HepG2 (cell line): ENCODE results near the gene NUB1. TPM values are rescaled to one million over a fixed set of nuclear protein-coding genes. Genes with fewer than 3 reads are reported as not detected.
A peak's percentile ranks its signal among the peaks of the same experiment; 100 is the strongest.

Experiments
- MTF2 ChIP-seq: sonication (generic); formaldehyde crosslinking; IDR thresholded peaks from 2 replicates; pipeline ENCODE4 v1.5.0; 2020; ENCODE audit warnings: missing genetic modification reagents, borderline replicate concordance
- PLRG1 ChIP-seq: fragments of 450-650 bp; conservative IDR thresholded peaks from 2 replicates; pipeline ENCODE4 v1.6.1; 2016
- ZNF563 ChIP-seq: sonication (generic); formaldehyde crosslinking; IDR thresholded peaks from 2 replicates; pipeline ENCODE4 v1.8.0; 2022; ENCODE audit warnings: mild to moderate bottlenecking, moderate library complexity, missing genetic modification reagents
- polyA plus RNA-seq, 8 experiments: library from polyadenylated mRNA; depleted of rRNA in 3 of 8; stranded (reverse) in 7 of 8; unstranded in 1 of 8; fragments of >200 nt; fragmentation: Illumina TruSeq in 4 of 8; extraction: Trizol in 4 of 8; gene quantifications; 2 replicates each; pipeline versions ENCODE4 v1.2.1 to v1.2.3, GENCODE V29; 2011 to 2016; ENCODE audit warnings: low read depth in 4 of 8, missing spikeins in 1 of 8, mixed read lengths in 1 of 8; ENCODE audit not compliant: insufficient read depth in 1 of 8
- total RNA-seq, 5 experiments: library from RNA; depleted of rRNA; stranded (reverse); fragments of >200 nt; fragmentation: Illumina TruSeq; extraction: Trizol; gene quantifications; 2 replicates each; pipeline ENCODE4 v1.2.3, GENCODE V29; 2016; ENCODE audit warnings: low read depth in 1 of 5
- TF ChIP-seq, protein P1 (sequence below): sonication (generic); formaldehyde crosslinking; IDR thresholded peaks from 2 replicates; pipeline ENCODE4 v1.5.1; 2020; ENCODE audit warnings: missing genetic modification reagents, mild to moderate bottlenecking, borderline replicate concordance
- TF ChIP-seq, protein P2 (sequence below): sonication (generic); formaldehyde crosslinking; IDR thresholded peaks from 2 replicates; pipeline ENCODE4 v1.5.0; 2020; ENCODE audit warnings: mild to moderate bottlenecking, missing genetic modification reagents, borderline replicate concordance

Gene NUB1
- total and polyA plus RNA-seq, 2 of the 13 experiments (the other 11 are each of a cell fraction or from before 2014, with no cell fraction given) = 27.1 to 37.0 TPM

DNA sequence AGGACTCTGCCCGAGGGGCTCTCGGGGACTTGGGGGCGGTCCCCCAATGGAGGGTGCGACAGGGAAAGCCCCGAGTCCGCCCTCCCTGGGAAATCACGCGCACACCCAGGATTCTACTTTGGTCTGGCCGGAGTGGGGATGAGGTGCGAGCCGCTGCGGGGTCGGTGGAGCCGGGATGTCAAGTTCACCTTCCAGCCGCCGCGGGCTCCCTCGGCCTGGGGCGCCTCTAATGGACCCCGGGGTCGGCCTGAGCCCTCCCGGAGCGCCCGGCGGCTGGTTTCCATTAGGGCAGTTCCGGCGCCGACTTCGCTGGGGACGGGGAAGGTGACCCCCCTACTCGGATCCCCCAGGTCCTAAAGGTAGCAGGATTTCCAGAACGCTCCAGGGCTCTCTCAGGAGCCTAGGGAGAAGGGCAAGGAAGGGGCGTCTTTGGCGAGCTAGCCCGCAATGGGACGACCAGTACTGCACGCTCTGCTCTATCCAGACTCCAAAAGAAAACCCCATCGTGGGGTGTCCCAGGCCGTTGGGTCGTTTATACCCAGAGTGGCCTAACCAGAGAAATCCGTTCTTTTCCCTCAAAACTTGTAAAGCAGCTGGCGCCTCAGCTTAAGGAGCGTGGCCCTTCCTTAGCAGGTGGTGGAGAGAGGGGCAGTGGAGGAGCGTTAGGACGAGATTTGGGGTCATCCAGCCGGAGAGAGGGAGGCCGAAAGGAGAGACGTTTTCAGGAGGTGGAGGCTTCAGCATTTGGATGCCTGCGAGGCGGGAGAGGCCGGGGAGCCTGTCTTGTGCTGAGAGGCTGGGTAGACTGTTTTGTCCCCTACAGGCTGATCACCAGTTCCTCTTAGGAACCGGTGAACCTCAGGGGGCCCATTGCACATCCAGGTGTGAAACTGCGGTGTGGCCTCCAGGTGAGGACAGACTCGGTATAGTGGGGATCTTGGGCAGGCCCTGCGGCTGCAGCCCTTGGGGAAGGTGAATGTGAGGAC, 69.1 kb downstream of the NUB1 start (continued):
- TF ChIP-seq ZNF563 (CRISPR knock-in tag) (0 out of 2 replicates have a peak, but pooled peaks have one; percentile 26), MTF2 (CRISPR knock-in tag) (0 out of 2 replicates have a peak, but pooled peaks have one; percentile 22), PLRG1 (no peak)
- TF ChIP-seq, protein P1, sequence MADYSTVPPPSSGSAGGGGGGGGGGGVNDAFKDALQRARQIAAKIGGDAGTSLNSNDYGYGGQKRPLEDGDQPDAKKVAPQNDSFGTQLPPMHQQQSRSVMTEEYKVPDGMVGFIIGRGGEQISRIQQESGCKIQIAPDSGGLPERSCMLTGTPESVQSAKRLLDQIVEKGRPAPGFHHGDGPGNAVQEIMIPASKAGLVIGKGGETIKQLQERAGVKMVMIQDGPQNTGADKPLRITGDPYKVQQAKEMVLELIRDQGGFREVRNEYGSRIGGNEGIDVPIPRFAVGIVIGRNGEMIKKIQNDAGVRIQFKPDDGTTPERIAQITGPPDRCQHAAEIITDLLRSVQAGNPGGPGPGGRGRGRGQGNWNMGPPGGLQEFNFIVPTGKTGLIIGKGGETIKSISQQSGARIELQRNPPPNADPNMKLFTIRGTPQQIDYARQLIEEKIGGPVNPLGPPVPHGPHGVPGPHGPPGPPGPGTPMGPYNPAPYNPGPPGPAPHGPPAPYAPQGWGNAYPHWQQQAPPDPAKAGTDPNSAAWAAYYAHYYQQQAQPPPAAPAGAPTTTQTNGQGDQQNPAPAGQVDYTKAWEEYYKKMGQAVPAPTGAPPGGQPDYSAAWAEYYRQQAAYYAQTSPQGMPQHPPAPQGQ (CRISPR knock-in tag) = no peak
- TF ChIP-seq, protein P2, sequence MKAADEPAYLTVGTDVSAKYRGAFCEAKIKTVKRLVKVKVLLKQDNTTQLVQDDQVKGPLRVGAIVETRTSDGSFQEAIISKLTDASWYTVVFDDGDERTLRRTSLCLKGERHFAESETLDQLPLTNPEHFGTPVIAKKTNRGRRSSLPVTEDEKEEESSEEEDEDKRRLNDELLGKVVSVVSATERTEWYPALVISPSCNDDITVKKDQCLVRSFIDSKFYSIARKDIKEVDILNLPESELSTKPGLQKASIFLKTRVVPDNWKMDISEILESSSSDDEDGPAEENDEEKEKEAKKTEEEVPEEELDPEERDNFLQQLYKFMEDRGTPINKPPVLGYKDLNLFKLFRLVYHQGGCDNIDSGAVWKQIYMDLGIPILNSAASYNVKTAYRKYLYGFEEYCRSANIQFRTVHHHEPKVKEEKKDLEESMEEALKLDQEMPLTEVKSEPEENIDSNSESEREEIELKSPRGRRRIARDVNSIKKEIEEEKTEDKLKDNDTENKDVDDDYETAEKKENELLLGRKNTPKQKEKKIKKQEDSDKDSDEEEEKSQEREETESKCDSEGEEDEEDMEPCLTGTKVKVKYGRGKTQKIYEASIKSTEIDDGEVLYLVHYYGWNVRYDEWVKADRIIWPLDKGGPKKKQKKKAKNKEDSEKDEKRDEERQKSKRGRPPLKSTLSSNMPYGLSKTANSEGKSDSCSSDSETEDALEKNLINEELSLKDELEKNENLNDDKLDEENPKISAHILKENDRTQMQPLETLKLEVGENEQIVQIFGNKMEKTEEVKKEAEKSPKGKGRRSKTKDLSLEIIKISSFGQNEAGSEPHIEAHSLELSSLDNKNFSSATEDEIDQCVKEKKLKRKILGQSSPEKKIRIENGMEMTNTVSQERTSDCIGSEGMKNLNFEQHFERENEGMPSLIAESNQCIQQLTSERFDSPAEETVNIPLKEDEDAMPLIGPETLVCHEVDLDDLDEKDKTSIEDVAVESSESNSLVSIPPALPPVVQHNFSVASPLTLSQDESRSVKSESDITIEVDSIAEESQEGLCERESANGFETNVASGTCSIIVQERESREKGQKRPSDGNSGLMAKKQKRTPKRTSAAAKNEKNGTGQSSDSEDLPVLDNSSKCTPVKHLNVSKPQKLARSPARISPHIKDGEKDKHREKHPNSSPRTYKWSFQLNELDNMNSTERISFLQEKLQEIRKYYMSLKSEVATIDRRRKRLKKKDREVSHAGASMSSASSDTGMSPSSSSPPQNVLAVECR = 0 out of 2 replicates have a peak, but pooled peaks have one; percentile 17
- TF ChIP-seq, all 625 proteins: peak for 13
